GM13976 (cell line): ENCODE results near the gene TTC7B.

Experiments used
- DNase-seq: peaks from one replicate; pipeline ENCODE4 v3.0.0; 2012; ENCODE audit warnings: low spot score
- CTCF ChIP-seq: IDR thresholded peaks from 2 replicates; pipeline ENCODE4 v1.5.1; 2012; ENCODE audit warnings: borderline replicate concordance, mild to moderate bottlenecking; ENCODE audit not compliant: insufficient read depth; ENCODE audit errors: extremely low read depth, missing control alignments, control extremely low read depth
- in situ Hi-C: fragments of 300-500 bp; cut with MboI; formaldehyde crosslinking; loops from one replicate; pipeline ENCODE4 v1.12.0; 2022; ENCODE audit warnings: low sequenced_read_pairs, mixed read lengths, inconsistent platforms; ENCODE audit not compliant: unreplicated experiment

The TTC7B gene

GRCh38 chr14:90499908-90500664, 316.1 kb downstream of the TTC7B start:
- in situ Hi-C loops, result no loop called here

GRCh38 chr14:90499121-90499520, 317.1 kb downstream of the TTC7B start:
- TF ChIP-seq CTCF, result no peak
- no peak for DNase-seq
- in situ Hi-C loops, result no loop called here

More at GRCh38 chr14:90499908-90500664, 316.1 kb downstream of the TTC7B start:
- no peak for DNase-seq
- TF ChIP-seq CTCF, result no peak

GRCh38 chr14:90498198-90498597, 318.0 kb downstream of the TTC7B start:
- TF ChIP-seq CTCF, result no peak
- in situ Hi-C loops, result no loop called here
- DNase-seq, result no peak

- no peak for TF ChIP-seq CTCF
- peak; percentile 11 for DNase-seq
- in situ Hi-C loops, result no loop called here
Observed at GRCh38 chr14:90496379-90496778, 319.9 kb downstream of the TTC7B start.

- in situ Hi-C loops, result no loop called here
- peak; percentile 83 for DNase-seq
- no peak for TF ChIP-seq CTCF
Observed at GRCh38 chr14:90495357-90496276, 320.6 kb downstream of the TTC7B start.

GRCh38 chr14:90491911-90492531, 324.2 kb downstream of the TTC7B start:
- DNase-seq, result peak; percentile 7
- TF ChIP-seq CTCF, result no peak
- in situ Hi-C loops, result no loop called here
